Thyroid gland (tissue), 4 donors: ENCODE results near the gene C10orf71. TPM values are rescaled to one million over a fixed set of nuclear protein-coding genes. Genes with fewer than 3 reads are reported as not detected.

Source experiments
- DNase-seq, 2 donors: peaks; one replicate each; pipeline ENCODE4 v3.0.0-alpha.2; 2019
- H3K27ac ChIP-seq, 3 donors: fragments of 200-600 bp; sonication (generic); 1 replicate in 2 of 3; 2 replicates in 1 of 3; pipeline ENCODE4 v1.5.1; 2016 to 2019; ENCODE audit warnings: mild to moderate bottlenecking in 1 of 3, moderate library complexity in 1 of 3
- H3K27me3 ChIP-seq: fragments of 200-600 bp; sonication (generic); one replicate; pipeline ENCODE4 v1.5.1; 2019
- H3K36me3 ChIP-seq, 2 donors: fragments of 200-600 bp; sonication (generic); one replicate each; pipeline ENCODE4 v1.5.1; 2016 to 2019
- H3K4me1 ChIP-seq, 2 donors: fragments of 200-600 bp; sonication (generic); one replicate each; pipeline ENCODE4 v1.5.1; 2017 to 2019
- H3K4me3 ChIP-seq, 3 donors: fragments of 200-600 bp; sonication (generic); replicated peaks in 1 of 3; 1 replicate in 2 of 3; 2 replicates in 1 of 3; pipeline ENCODE4 v1.5.1; 2016; ENCODE audit warnings: mild to moderate bottlenecking in 1 of 3
- H3K9me3 ChIP-seq: fragments of 200-600 bp; sonication (generic); one replicate; pipeline ENCODE4 v1.5.1; 2017
- POLR2A ChIP-seq, 2 donors: fragments of 450-650 bp; IDR thresholded peaks; one replicate each; pipeline ENCODE4 v1.6.1; 2017; ENCODE audit warnings: antibody characterized with exemption in 2 of 2, mild to moderate bottlenecking in 2 of 2, moderate library complexity in 1 of 2
- WGBS, 2 donors: methylation state at CpG; one replicate each; pipeline ENCODE4 v1.1.5; 2017; 5-methylcytosine and 5-hydroxymethylcytosine counted together
- intact Hi-C: fragments of 100-400 bp; cut with DNase I; formaldehyde crosslinking; loops from one replicate; pipeline ENCODE4 v1.15.1; 2023
- total RNA-seq, 4 donors: library from RNA; depleted of rRNA; stranded (reverse); fragments of >200 nt; gene quantifications; one replicate each; pipeline ENCODE4 v1.2.3, GENCODE V29; 2016
- TF ChIP-seq, protein P1 (sequence below), 6 experiments: fragments of 200-600 bp in 3 of 6; fragments of 450-650 bp in 3 of 6; sonication (generic) in 3 of 6; IDR thresholded peaks; one replicate each; pipeline ENCODE4 v1.5.1; 2016 to 2019; ENCODE audit warnings: antibody characterized with exemption in 6 of 6, mild to moderate bottlenecking in 2 of 6, inconsistent platforms in 1 of 6, moderate library complexity in 1 of 6

C10orf71 gene
- total RNA-seq, 4 donors from 2014 or later = not detected

DNA sequence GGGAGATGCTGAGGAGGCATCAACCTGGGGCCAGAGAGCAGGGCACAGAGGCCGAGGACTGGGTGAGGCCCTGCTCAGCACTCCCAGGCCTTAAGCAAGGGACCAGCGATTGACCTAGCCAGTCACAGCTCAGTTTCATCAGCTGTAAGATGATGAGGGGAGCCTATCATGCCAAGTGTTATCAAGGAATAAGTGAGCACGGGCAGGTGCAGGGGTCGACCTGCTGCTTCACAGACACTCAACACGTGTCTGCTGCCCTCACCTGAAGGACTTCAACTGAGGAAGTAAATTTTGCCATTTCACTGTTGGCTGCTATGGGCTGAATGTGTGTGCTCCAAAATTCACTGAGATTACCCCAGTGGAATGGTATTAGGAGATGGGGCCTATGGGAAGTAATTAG, 9.9 kb downstream of the C10orf71 start:
- H3K4me3 ChIP-seq = no peak overlapping the region
- WGBS, 2 donors = 94 to 99% methylated on average over 5 of the region's 5 CpGs
- no peak for DNase-seq
- H3K36me3 ChIP-seq = no peaks in the 10 kb centered on the region
- H3K27ac ChIP-seq = no peak overlapping the region
- intact Hi-C loops = no loop called here
- no peaks in the 10 kb centered on the region for H3K4me1 ChIP-seq
- TF ChIP-seq, protein P1, sequence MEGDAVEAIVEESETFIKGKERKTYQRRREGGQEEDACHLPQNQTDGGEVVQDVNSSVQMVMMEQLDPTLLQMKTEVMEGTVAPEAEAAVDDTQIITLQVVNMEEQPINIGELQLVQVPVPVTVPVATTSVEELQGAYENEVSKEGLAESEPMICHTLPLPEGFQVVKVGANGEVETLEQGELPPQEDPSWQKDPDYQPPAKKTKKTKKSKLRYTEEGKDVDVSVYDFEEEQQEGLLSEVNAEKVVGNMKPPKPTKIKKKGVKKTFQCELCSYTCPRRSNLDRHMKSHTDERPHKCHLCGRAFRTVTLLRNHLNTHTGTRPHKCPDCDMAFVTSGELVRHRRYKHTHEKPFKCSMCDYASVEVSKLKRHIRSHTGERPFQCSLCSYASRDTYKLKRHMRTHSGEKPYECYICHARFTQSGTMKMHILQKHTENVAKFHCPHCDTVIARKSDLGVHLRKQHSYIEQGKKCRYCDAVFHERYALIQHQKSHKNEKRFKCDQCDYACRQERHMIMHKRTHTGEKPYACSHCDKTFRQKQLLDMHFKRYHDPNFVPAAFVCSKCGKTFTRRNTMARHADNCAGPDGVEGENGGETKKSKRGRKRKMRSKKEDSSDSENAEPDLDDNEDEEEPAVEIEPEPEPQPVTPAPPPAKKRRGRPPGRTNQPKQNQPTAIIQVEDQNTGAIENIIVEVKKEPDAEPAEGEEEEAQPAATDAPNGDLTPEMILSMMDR (IDR thresholded peaks at IDR 0.05) = no peak
- no peak for TF ChIP-seq POLR2A (IDR thresholded peaks at IDR 0.05)
- no peaks in the 10 kb centered on the region for H3K9me3 ChIP-seq
- H3K27me3 ChIP-seq = no peaks in the 10 kb centered on the region

DNA sequence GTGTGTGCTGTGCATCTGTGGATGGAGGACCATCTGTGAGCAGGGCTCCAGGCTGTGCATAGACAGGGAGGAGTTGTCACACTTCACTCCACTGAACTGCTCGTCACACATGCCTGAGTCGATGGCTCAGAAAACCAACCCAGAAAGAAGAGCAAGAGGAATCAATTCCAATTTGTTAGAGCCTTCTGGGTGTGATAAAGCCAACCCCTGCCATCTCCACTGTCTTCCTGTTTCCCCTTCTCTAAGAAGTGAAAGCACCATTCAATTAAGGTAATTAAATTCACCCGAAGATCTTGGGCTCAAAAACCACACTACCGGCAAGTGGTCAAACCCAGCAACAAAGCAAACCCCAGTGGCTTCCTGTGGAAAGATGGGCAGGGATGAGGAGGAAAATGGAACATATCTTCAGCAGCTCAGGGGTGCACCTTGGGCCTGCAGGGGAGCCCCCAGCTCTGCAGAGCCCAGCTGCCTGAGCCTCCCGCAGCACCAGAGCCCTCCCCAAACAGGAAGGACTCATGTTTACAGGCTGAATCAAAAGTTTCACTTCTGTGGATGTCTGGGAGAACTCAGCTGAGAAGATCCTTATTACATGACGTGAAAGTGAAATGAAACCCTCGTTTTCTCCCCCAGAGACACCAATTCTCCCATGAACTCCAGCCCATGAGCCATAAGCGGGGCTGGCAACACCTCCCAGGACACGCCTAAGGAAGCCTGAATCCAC, 10.9 kb downstream of the C10orf71 start:
- intact Hi-C loops = no loop called here
- TF ChIP-seq POLR2A (IDR thresholded peaks at IDR 0.05) = no peak
- TF ChIP-seq, protein P1 (IDR thresholded peaks at IDR 0.05) = no peak
- Histone ChIP-seq H3K36me3 (no peaks in the 10 kb centered on the region), H3K27ac (no peak overlapping the region), H3K4me1 (no peaks in the 10 kb centered on the region), H3K9me3 (no peaks in the 10 kb centered on the region), H3K27me3 (no peaks in the 10 kb centered on the region), H3K4me3 (no peak overlapping the region)
- no peak for DNase-seq
- 68 to 77% methylated on average over 9 of the region's 9 CpGs for WGBS, 2 donors

DNA sequence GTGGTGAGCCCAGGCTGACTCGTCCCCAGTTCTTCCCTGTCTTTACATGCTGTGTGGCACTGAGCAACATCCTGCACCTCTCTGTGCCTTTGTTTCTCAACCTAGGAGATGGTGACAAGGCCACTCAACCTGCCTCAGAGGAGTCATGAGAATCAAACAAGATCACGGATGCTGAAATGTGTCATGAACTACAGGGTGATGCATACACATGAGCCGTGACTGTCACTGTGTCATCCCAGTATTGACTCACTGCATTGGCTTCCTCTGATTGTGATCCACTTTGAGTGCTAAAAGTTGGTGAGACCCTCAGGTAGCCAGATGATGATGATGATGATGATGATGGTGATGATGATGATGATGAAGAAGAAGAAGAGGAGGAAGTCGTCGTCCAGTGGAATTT, 11.5 kb downstream of the C10orf71 start:
- H3K36me3 ChIP-seq = no peaks in the 10 kb centered on the region
- no peaks in the 10 kb centered on the region for H3K27me3 ChIP-seq
- DNase-seq = no peak
- TF ChIP-seq, protein P1 (IDR thresholded peaks at IDR 0.05) = no peak
- no peak for TF ChIP-seq POLR2A (IDR thresholded peaks at IDR 0.05)
- no peaks in the 10 kb centered on the region for H3K4me1 ChIP-seq
- 90 to 91% methylated on average over 5 of the region's 5 CpGs for WGBS, 2 donors
- intact Hi-C loops = no loop called here
- H3K4me3 ChIP-seq = no peak overlapping the region
- H3K27ac ChIP-seq = no peak overlapping the region
- H3K9me3 ChIP-seq = no peaks in the 10 kb centered on the region

DNA sequence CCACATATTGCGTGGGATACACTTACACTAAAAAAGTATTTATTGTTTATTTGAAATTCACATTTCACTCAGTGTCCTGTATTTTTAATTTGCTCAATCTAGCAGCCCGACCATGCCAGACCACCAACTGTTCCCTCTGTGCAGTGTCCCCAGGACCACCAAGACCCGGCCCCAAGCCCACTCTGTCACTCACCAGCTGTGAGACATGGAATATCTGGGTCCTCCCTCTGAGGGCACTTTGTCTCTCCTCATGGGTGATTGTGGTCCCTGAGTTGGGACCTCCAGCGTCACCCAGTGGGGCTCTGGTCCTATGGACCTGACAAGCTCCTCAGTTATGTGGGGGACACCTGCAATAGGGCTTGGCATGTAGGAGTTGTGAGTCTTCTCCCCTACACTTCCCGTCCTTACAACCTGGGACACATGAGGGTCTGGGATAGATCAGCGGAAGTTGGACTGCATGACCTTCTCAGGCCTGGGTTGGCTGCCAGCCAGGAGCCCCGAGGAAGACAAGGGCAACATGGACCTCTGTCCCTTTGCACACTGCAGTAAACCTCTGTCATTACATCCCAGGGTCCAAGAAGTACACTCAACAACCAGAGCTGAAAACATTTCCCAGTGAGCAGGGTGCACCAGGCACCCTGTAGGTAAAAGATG, 12.1 kb downstream of the C10orf71 start:
- Histone ChIP-seq H3K9me3 (no peaks in the 10 kb centered on the region), H3K4me3 (no peak overlapping the region), H3K4me1 (no peaks in the 10 kb centered on the region), H3K36me3 (no peaks in the 10 kb centered on the region), H3K27me3 (no peaks in the 10 kb centered on the region), H3K27ac (no peak overlapping the region)
- intact Hi-C loops = no loop called here
- no peak for TF ChIP-seq POLR2A (IDR thresholded peaks at IDR 0.05)
- TF ChIP-seq, protein P1 (IDR thresholded peaks at IDR 0.05) = no peak
- WGBS, 2 donors = 82 to 84% methylated on average over 7 of the region's 7 CpGs
- DNase-seq = no peak

DNA sequence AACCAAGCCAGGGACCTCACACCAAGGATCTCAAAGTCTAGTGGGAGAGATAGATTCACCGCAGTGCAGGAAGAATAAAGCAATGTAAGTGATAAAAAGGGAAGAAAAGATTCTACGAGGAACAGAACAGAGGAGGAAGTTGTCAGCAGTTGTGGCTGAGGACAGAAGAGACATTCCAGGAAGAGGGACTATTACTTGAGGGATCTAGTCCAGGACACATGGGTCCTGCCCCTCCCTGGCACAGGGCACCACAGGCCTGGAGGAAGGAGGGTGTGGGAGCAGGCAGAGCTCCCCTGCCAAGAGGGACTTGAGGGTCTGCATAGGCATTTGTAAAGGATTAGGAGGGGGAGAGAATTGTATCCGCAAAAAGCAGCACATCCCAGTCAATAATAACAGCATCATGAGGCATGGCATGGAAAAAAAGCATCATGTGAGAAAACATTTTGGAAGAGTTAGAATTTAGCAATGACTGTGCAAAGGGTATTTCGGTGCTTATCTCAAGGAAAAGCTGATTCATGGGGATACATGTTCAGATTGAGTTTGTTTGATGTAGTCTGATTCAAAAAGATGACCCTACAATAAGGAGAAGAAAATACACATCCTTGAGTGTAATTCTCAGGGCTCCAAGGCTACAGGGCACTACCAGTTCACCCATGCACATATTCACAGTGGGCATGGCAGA, 12.7 kb downstream of the C10orf71 start:
- no peak overlapping the region for H3K27ac ChIP-seq
- intact Hi-C loops = no loop called here
- no peak overlapping the region for H3K4me3 ChIP-seq
- no peaks in the 10 kb centered on the region for H3K27me3 ChIP-seq
- TF ChIP-seq POLR2A (IDR thresholded peaks at IDR 0.05) = no peak
- TF ChIP-seq, protein P1 (IDR thresholded peaks at IDR 0.05) = no peak
- H3K9me3 ChIP-seq = no peaks in the 10 kb centered on the region
- H3K4me1 ChIP-seq = no peaks in the 10 kb centered on the region
- WGBS, 2 donors = 82% methylated on average over 4 of the region's 4 CpGs
- no peak for DNase-seq
- no peaks in the 10 kb centered on the region for H3K36me3 ChIP-seq
